Cardiac muscle cell (in vitro differentiated cells and primary cell): ENCODE results near the gene RABGGTA. TPM values are rescaled to one million over a fixed set of nuclear protein-coding genes. Genes with fewer than 3 reads are reported as not detected.

ENCODE experiments used
- DNase-seq, 2 donors: peaks; one replicate each; pipeline versions ENCODE4 v3.0.0 to v3.0.0-alpha.2; 2010 to 2017; ENCODE audit warnings: low read depth in 1 of 2, low spot score in 1 of 2
- H3K27ac ChIP-seq: fragments of 200-600 bp; sonication (generic); 2 replicates; pipeline ENCODE4 v1.5.1; 2016
- H3K27me3 ChIP-seq: fragments of 200-600 bp; sonication (generic); 2 replicates; pipeline ENCODE4 v1.6.0; 2016; ENCODE audit warnings: control low read depth
- H3K36me3 ChIP-seq: fragments of 200-600 bp; sonication (generic); 2 replicates; pipeline ENCODE4 v1.5.1; 2016; ENCODE audit warnings: control low read depth
- H3K4me1 ChIP-seq: fragments of 200-600 bp; sonication (generic); 2 replicates; pipeline ENCODE4 v1.8.1; 2017; ENCODE audit warnings: low read depth, mild to moderate bottlenecking, mixed run types
- H3K4me3 ChIP-seq: fragments of 200-600 bp; sonication (generic); 2 replicates; pipeline ENCODE4 v1.5.1; 2016; ENCODE audit warnings: mild to moderate bottlenecking
- H3K9me3 ChIP-seq: fragments of 200-600 bp; sonication (generic); 2 replicates; pipeline ENCODE4 v1.5.1; 2017; ENCODE audit warnings: low read depth, mild to moderate bottlenecking, control low read depth
- CTCF ChIP-seq: IDR thresholded peaks from 2 replicates; pipeline ENCODE4 v1.5.1; 2012; ENCODE audit warnings: low read depth, mild to moderate bottlenecking, low read length
- polyA plus RNA-seq: library from polyadenylated mRNA; unstranded; fragments of >200 nt; fragmentation: Nextera tagmentation; extraction: Ambion mirVana; gene quantifications from 2 replicates; pipeline ENCODE4 v1.2.1, GENCODE V29; 2016
- total RNA-seq: library from RNA; depleted of rRNA; stranded (reverse); fragments of >200 nt; gene quantifications from 2 replicates; pipeline ENCODE4 v1.2.3, GENCODE V29; 2016

The RABGGTA gene
- total and polyA plus RNA-seq, 2 experiments from 2014 or later = 39.6 to 43.7 TPM

- H3K27ac ChIP-seq = no peak overlapping the region
- peaks cover 7% of the 10 kb centered on the region for H3K4me1 ChIP-seq
- no peaks in the 10 kb centered on the region for H3K9me3 ChIP-seq
- no peaks in the 10 kb centered on the region for H3K27me3 ChIP-seq
- no peak for TF ChIP-seq CTCF
- no peak overlapping the region for H3K4me3 ChIP-seq
- peaks cover 23% of the 10 kb centered on the region for H3K36me3 ChIP-seq
- no peak for DNase-seq
These were observed 35.4 kb downstream of the RABGGTA start for GRCh38 chr14:24235804-24236688.

- Histone ChIP-seq H3K4me3 (no peak overlapping the region), H3K9me3 (no peaks in the 10 kb centered on the region), H3K4me1 (peaks cover 7% of the 10 kb centered on the region), H3K36me3 (peaks cover 22% of the 10 kb centered on the region), H3K27ac (no peak overlapping the region), H3K27me3 (no peaks in the 10 kb centered on the region)
- no peak for TF ChIP-seq CTCF
- DNase-seq = no peak
These were observed 37.0 kb downstream of the RABGGTA start for GRCh38 chr14:24234095-24235005.

- no peak for DNase-seq
- H3K27me3 ChIP-seq = no peaks in the 10 kb centered on the region
- TF ChIP-seq CTCF = no peak
- peaks cover 7% of the 10 kb centered on the region for H3K4me1 ChIP-seq
- peaks cover 16% of the 10 kb centered on the region for H3K36me3 ChIP-seq
- no peak overlapping the region for H3K27ac ChIP-seq
- peak overlapping the region; percentile 93 for H3K4me3 ChIP-seq
- no peaks in the 10 kb centered on the region for H3K9me3 ChIP-seq
These were observed 37.9 kb downstream of the RABGGTA start for GRCh38 chr14:24233538-24233866.

- no peaks in the 10 kb centered on the region for H3K27me3 ChIP-seq
- peak within 1 kb of the TSS; percentile 79 for H3K27ac ChIP-seq
- H3K4me3 ChIP-seq = peak within 1 kb of the TSS; percentile 93
- TF ChIP-seq CTCF = no peak
- peaks cover 7% of the 10 kb centered on the region for H3K4me1 ChIP-seq
- no peaks in the 10 kb centered on the region for H3K9me3 ChIP-seq
- peaks cover 16% of the 10 kb centered on the region for H3K36me3 ChIP-seq
- no peak for DNase-seq
These were observed 38.5 kb downstream of the RABGGTA start, which contains the start of gene GMPR2 for GRCh38 chr14:24232645-24233537. Gene GMPR2, plus strand, starts transcription at chr14:24232929. Its CDS starts 325 bp downstream, at chr14:24233254.

- DNase-seq = peak; percentile 85 to 98
These were observed 39.2 kb downstream of the RABGGTA start, which contains the start of gene NEDD8 for GRCh38 chr14:24232121-24232644. Gene NEDD8, minus strand, starts transcription at chr14:24232367. Its CDS starts 100 bp downstream, at chr14:24232267.

More at GRCh38 chr14:24232121-24232644, 39.2 kb downstream of the RABGGTA start, which contains the start of gene NEDD8:
- no peak for TF ChIP-seq CTCF
- Histone ChIP-seq H3K27ac (peak within 1 kb of the TSS; percentile 79), H3K27me3 (no peaks in the 10 kb centered on the region), H3K36me3 (peaks cover 16% of the 10 kb centered on the region), H3K4me1 (peaks cover 7% of the 10 kb centered on the region), H3K9me3 (no peaks in the 10 kb centered on the region), H3K4me3 (peak within 1 kb of the TSS; percentile 93)
